ENCODE measurements around the gene CCL22.

DNA sequence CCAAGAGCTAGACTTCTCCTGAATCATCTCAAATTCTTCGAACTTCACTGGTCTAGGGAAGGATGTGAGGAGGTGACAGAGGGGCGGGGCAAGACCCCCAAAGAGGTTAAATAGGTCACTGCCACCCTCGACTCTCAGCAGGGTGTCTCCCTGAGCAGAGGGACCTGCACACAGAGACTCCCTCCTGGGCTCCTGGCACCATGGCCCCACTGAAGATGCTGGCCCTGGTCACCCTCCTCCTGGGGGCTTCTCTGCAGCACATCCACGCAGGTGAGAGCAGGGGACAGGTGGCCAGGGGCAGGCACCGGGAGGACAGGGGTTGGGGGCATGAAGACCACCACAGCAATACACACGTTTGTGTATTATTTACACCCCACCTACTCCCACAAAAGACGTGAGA, 55.1 kb downstream of the CCL22 start:
- TF ChIP-seq, protein P1, sequence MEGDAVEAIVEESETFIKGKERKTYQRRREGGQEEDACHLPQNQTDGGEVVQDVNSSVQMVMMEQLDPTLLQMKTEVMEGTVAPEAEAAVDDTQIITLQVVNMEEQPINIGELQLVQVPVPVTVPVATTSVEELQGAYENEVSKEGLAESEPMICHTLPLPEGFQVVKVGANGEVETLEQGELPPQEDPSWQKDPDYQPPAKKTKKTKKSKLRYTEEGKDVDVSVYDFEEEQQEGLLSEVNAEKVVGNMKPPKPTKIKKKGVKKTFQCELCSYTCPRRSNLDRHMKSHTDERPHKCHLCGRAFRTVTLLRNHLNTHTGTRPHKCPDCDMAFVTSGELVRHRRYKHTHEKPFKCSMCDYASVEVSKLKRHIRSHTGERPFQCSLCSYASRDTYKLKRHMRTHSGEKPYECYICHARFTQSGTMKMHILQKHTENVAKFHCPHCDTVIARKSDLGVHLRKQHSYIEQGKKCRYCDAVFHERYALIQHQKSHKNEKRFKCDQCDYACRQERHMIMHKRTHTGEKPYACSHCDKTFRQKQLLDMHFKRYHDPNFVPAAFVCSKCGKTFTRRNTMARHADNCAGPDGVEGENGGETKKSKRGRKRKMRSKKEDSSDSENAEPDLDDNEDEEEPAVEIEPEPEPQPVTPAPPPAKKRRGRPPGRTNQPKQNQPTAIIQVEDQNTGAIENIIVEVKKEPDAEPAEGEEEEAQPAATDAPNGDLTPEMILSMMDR (IDR thresholded peaks at IDR 0.05) = no peak
- TF ChIP-seq POLR2A (IDR thresholded peaks at IDR 0.05) (no peak), POLR2AphosphoS5 (IDR thresholded peaks at IDR 0.05; ENCODE audit: insufficient read depth in 1 of 2, low read depth in 1 of 2) (no peak)
